ENCODE results near the gene FCHSD2.
A peak's percentile ranks its signal among the peaks of the same experiment; 100 is the strongest.

FCHSD2 gene

DNA sequence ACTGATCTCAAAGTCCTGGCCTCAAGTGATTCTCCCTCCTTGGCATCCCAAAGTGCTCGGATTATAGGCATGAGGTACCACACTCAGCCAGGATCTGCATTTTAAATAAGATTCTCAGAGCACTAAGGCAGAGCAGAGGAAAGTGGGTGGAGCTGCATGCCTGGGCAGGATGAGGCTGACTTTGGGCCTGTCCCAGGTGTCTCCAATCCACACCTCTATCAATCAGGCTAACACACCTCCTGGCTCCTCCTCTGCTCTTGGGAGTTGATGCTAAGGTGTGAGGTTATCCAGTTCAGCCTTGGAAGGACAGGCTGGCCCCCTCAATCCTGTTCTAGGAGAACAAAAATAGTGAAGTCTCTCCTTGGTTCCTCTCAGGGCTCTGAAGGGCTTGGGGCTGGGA, 45.7 kb upstream of the FCHSD2 start:
- DNase-seq (ENCODE audit: extremely low spot score) = no peak
- ChIA-PET POLR2A (no interaction called here), CTCF (interaction anchor here (1.7 kb wide), 1 partner anchor 49 kb away, joined by 7 read pairs; no protein-coding TSS in a partner anchor)
- TF ChIP-seq ELF4 (IDR thresholded peaks at IDR 0.05) (no peak), L3MBTL2 (conservative IDR thresholded peaks at IDR 0.05) (no peak), SP1 (IDR thresholded peaks at IDR 0.05) (no peak), SUZ12 (IDR thresholded peaks at IDR 0.05) (no peak), CTBP1 (IDR thresholded peaks at IDR 0.05; ENCODE audit: borderline replicate concordance) (no peak), FOXK2 (IDR thresholded peaks at IDR 0.05) (no peak), ZNF384 (IDR thresholded peaks at IDR 0.05) (no peak), HDGF (IDR thresholded peaks at IDR 0.05; ENCODE audit: borderline replicate concordance) (no peak), ARNT (IDR thresholded peaks at IDR 0.05) (no peak), BHLHE40 (IDR thresholded peaks at IDR 0.05; ENCODE audit: borderline replicate concordance) (no peak), TARDBP (IDR thresholded peaks at IDR 0.05) (no peak), FOXA1 (IDR thresholded peaks at IDR 0.05) (no peak), NFRKB (IDR thresholded peaks at IDR 0.05) (no peak), PKNOX1 (IDR thresholded peaks at IDR 0.05) (no peak), FOXM1 (IDR thresholded peaks at IDR 0.05; ENCODE audit: borderline replicate concordance) (no peak), LEF1 (IDR thresholded peaks at IDR 0.05; ENCODE audit: borderline replicate concordance) (no peak)

GRCh38 chr11:73186886-73187285, 44.8 kb upstream of the FCHSD2 start:
- ChIA-PET POLR2A (no interaction called here), CTCF (interaction anchor here (0.6 to 1.7 kb wide), 5 partner anchors 9 to 502 kb away, joined by 3 to 7 read pairs (median 3); no protein-coding TSS in a partner anchor)
- DNase-seq (ENCODE audit: extremely low spot score) = no peak
- TF ChIP-seq NFRKB (IDR thresholded peaks at IDR 0.05) (no peak), FOXK2 (IDR thresholded peaks at IDR 0.05) (no peak), BHLHE40 (IDR thresholded peaks at IDR 0.05; ENCODE audit: borderline replicate concordance) (no peak), L3MBTL2 (conservative IDR thresholded peaks at IDR 0.05) (no peak), LEF1 (IDR thresholded peaks at IDR 0.05; ENCODE audit: borderline replicate concordance) (no peak), FOXA1 (IDR thresholded peaks at IDR 0.05) (no peak), CTBP1 (IDR thresholded peaks at IDR 0.05; ENCODE audit: borderline replicate concordance) (no peak), ARNT (IDR thresholded peaks at IDR 0.05) (no peak), SP1 (IDR thresholded peaks at IDR 0.05) (no peak), ZNF384 (IDR thresholded peaks at IDR 0.05) (no peak)

DNA sequence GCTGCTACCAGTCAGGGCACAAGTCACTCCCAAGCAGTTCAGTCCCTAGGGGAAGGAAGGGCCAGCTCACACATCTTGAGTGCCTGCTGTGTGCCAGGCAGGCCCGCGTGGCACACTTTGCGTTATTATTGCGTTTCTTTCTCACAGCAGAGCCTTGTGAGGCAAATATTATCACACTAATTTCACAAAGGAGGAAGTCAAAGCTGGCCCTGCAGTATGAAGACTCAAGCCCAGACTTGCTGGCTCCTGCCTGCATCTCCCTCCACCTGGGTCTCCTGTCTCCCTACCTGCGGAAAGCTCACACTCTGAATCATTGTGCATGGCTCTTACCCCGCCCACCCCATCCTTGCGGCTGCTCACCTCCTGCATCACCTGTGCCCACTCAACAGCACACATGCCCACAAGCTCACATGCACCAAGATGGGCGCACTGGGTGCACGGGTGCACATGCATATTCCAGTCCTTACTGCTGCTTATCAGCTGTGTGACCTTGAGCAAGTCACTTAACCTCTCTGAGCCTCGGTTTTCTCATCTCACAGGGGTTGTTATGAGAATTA, 44.3 kb upstream of the FCHSD2 start:
- CTCF ChIA-PET = interaction anchor here (0.6 to 1.9 kb wide), 7 partner anchors 9 to 502 kb away, joined by 3 to 14 read pairs (median 3); no protein-coding TSS in a partner anchor
- TF ChIP-seq ZNF384 (IDR thresholded peaks at IDR 0.05) (no peak), FOXM1 (IDR thresholded peaks at IDR 0.05; ENCODE audit: borderline replicate concordance) (no peak), BHLHE40 (IDR thresholded peaks at IDR 0.05; ENCODE audit: borderline replicate concordance) (no peak), LEF1 (IDR thresholded peaks at IDR 0.05; ENCODE audit: borderline replicate concordance) (no peak), NFRKB (IDR thresholded peaks at IDR 0.05) (no peak), TARDBP (IDR thresholded peaks at IDR 0.05) (no peak), PKNOX1 (IDR thresholded peaks at IDR 0.05) (no peak), FOXA1 (IDR thresholded peaks at IDR 0.05) (no peak), L3MBTL2 (conservative IDR thresholded peaks at IDR 0.05) (no peak), CTBP1 (IDR thresholded peaks at IDR 0.05; ENCODE audit: borderline replicate concordance) (no peak), ELF4 (IDR thresholded peaks at IDR 0.05) (no peak), SUZ12 (IDR thresholded peaks at IDR 0.05) (no peak), SP1 (IDR thresholded peaks at IDR 0.05) (no peak), ARNT (IDR thresholded peaks at IDR 0.05) (no peak), FOXK2 (IDR thresholded peaks at IDR 0.05) (no peak), HDGF (IDR thresholded peaks at IDR 0.05; ENCODE audit: borderline replicate concordance) (no peak)
- no peak for DNase-seq (ENCODE audit: extremely low spot score)
- POLR2A ChIA-PET = no interaction called here

DNA sequence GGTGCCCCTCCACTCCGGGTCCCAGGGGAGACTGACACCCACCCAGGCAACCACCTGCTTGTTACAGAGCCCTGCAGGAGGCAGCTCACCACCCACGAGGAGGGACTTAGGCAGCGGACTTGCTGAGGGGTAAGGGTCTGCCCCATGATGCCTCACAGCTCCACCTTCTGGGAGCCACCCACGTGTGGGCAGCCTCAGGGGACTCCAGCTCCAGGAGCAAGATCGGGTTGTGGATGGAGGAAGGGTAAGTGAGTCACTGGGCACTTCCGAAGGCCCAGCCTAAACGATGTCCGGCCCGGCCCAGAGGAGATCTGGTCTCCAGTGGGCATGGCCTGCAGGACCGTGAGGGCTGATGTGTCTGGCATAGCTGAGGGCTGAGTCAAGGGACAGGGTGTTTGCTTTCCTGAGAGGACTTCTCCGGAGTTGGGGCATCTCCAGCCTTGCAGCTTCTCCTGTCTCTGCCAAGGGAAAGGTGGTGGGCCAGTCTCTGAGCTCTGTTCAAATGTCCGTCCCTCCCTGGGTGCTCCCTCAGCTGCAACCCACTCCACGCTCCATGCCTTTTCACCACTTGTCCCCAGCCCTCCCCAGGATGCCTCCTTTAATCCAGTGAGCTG, 43.7 kb upstream of the FCHSD2 start:
- TF ChIP-seq HDGF (IDR thresholded peaks at IDR 0.05; ENCODE audit: borderline replicate concordance) (no peak), SP1 (IDR thresholded peaks at IDR 0.05) (no peak), PKNOX1 (IDR thresholded peaks at IDR 0.05) (no peak), CTBP1 (IDR thresholded peaks at IDR 0.05; ENCODE audit: borderline replicate concordance) (no peak), FOXK2 (IDR thresholded peaks at IDR 0.05) (no peak), L3MBTL2 (conservative IDR thresholded peaks at IDR 0.05) (no peak), SUZ12 (IDR thresholded peaks at IDR 0.05) (no peak), FOXA1 (IDR thresholded peaks at IDR 0.05) (no peak), BHLHE40 (IDR thresholded peaks at IDR 0.05; ENCODE audit: borderline replicate concordance) (no peak), ELF4 (IDR thresholded peaks at IDR 0.05) (no peak), TARDBP (IDR thresholded peaks at IDR 0.05) (no peak), ARNT (IDR thresholded peaks at IDR 0.05) (no peak), NFRKB (IDR thresholded peaks at IDR 0.05) (no peak), LEF1 (IDR thresholded peaks at IDR 0.05; ENCODE audit: borderline replicate concordance) (no peak), ZNF384 (IDR thresholded peaks at IDR 0.05) (no peak), FOXM1 (IDR thresholded peaks at IDR 0.05; ENCODE audit: borderline replicate concordance) (no peak)
- no peak for DNase-seq (ENCODE audit: extremely low spot score)
- ChIA-PET CTCF (interaction anchor here (0.6 to 1.9 kb wide), 9 partner anchors 8 to 501 kb away, joined by 3 to 14 read pairs (median 3); no protein-coding TSS in a partner anchor), POLR2A (no interaction called here)

DNA sequence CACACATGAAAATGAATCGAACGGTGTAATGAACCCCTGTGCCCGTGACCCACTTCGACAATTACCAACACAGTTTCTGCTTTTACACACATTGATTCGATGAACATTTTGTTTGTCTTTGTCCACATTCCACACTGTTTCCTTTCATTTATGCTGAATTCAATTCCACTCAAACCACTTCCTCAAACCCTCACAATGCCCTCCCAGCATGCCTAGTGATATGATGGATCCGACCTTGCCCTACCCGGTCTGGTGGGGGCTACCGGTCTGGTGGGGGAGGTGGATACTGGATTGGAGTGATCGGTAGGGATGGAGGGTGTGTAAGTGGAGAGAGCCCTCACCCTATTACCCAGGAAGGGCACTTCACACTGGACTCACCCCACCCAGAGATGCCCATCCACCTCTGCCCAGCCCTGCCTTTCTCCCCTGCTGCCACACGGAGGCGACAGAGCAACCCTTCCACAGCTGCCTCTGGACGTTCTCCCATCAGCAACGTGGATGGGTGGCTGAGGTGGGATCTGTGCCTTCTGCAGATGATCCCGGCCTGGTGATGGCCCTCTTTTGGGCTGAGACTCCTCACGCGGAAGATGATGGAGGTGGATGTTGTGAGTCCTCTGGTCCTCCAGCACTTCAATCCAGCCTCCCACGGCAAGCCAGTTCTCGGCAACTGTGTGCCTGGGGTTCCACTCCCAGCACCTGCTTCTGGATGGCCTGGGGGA, 43.0 kb upstream of the FCHSD2 start:
- CTCF ChIA-PET = interaction anchor here (0.6 to 1.9 kb wide), 5 partner anchors 51 to 357 kb away, joined by 3 to 14 read pairs (median 3); no protein-coding TSS in a partner anchor
- DNase-seq (ENCODE audit: extremely low spot score) = peak; percentile 80

More for the DNA sequence above, 43.0 kb upstream of the FCHSD2 start:
- no peak for TF ChIP-seq LEF1 (IDR thresholded peaks at IDR 0.05; ENCODE audit: borderline replicate concordance)
- no peak for TF ChIP-seq ZNF384 (IDR thresholded peaks at IDR 0.05)
- no peak for TF ChIP-seq TARDBP (IDR thresholded peaks at IDR 0.05)
- TF ChIP-seq FOXA1 (IDR thresholded peaks at IDR 0.05) = no peak
- TF ChIP-seq FOXM1 (IDR thresholded peaks at IDR 0.05; ENCODE audit: borderline replicate concordance) = no peak
- no peak for TF ChIP-seq BHLHE40 (IDR thresholded peaks at IDR 0.05; ENCODE audit: borderline replicate concordance)
- no peak for TF ChIP-seq SP1 (IDR thresholded peaks at IDR 0.05)
- no peak for TF ChIP-seq PKNOX1 (IDR thresholded peaks at IDR 0.05)
- TF ChIP-seq ELF4 (IDR thresholded peaks at IDR 0.05) = no peak
- TF ChIP-seq CTBP1 (IDR thresholded peaks at IDR 0.05; ENCODE audit: borderline replicate concordance) = no peak
- TF ChIP-seq NFRKB (IDR thresholded peaks at IDR 0.05) = no peak
- POLR2A ChIA-PET = no interaction called here
